ENCODE results near the gene DNAAF3.

DNA sequence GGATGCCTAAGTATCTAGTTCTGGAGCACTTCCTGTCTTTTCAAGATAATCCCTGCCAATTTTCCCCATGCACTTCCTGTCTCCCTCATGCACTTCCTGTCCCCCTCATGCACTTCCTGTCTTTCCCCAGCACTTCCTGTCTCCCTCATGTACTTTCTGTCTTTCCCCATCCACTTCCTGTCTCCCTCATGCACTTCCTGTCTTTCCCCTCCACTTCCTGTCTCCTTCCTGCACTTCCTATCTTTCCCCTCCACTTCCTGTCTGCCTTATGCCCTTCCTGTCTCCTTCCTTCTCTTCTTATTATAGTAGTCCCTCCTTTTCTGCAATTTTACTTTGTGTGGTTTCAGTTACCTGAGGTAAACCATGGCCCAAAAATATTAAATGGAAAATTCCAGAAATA is 14.4 kb downstream of the DNAAF3 start:
- TF ChIP-seq YY1 (IDR thresholded peaks at IDR 0.05; ENCODE audit: insufficient read depth, insufficient read length) (no peak), ZNF274 (IDR thresholded peaks at IDR 0.05; ENCODE audit: low read depth, low read length) (no peak), SUZ12 (IDR thresholded peaks at IDR 0.05; ENCODE audit: extremely low read depth, insufficient read depth, insufficient read length) (no peak)
